GM23338 (cell line): ENCODE results near the gene C14orf119. TPM values are rescaled to one million over a fixed set of nuclear protein-coding genes. Genes with fewer than 3 reads are reported as not detected.

Experiments
- ATAC-seq: fragments of 200-7000 bp; cut with Tn5 transposase; 3 replicates; pipeline ENCODE4 v1.9.1; 2020
- DNase-seq: peaks from one replicate; pipeline ENCODE4 v3.0.0-alpha.2; 2015; ENCODE audit warnings: low spot score
- H2AFZ ChIP-seq: fragments of 200-600 bp; sonication (generic); 2 replicates; pipeline ENCODE4 v1.8.0; 2016; ENCODE audit warnings: antibody characterized with exemption, mild to moderate bottlenecking, moderate library complexity
- H3F3A ChIP-seq: fragments of 200-600 bp; sonication (generic); replicated peaks from 2 replicates; pipeline ENCODE4 v1.8.0; 2017; ENCODE audit warnings: antibody characterized with exemption, mixed run types, low read depth
- H3K27ac ChIP-seq: fragments of 200-600 bp; sonication (generic); 2 replicates; pipeline ENCODE4 v1.6.1; 2016; ENCODE audit warnings: low read depth
- H3K27me3 ChIP-seq: fragments of 200-600 bp; sonication (generic); 2 replicates; pipeline ENCODE4 v1.8.0; 2016; ENCODE audit warnings: mild to moderate bottlenecking, mixed run types, moderate library complexity; ENCODE audit not compliant: insufficient read depth
- H3K36me3 ChIP-seq: fragments of 200-600 bp; sonication (generic); 2 replicates; pipeline ENCODE4 v1.8.0; 2016; ENCODE audit warnings: mild to moderate bottlenecking; ENCODE audit not compliant: insufficient read depth
- H3K4me1 ChIP-seq: fragments of 200-600 bp; sonication (generic); 2 replicates; pipeline ENCODE4 v1.8.0; 2016; ENCODE audit warnings: mild to moderate bottlenecking, moderate library complexity; ENCODE audit not compliant: insufficient read depth
- H3K4me2 ChIP-seq: fragments of 200-600 bp; sonication (generic); 2 replicates; pipeline ENCODE4 v1.7.1; 2017; ENCODE audit warnings: mixed run types
- H3K4me3 ChIP-seq: fragments of 200-600 bp; sonication (generic); 2 replicates; pipeline ENCODE4 v1.6.1; 2016; ENCODE audit warnings: mixed run types
- H3K79me2 ChIP-seq: fragments of 200-600 bp; sonication (generic); replicated peaks from 2 replicates; pipeline ENCODE4 v1.8.0; 2017; ENCODE audit warnings: mild to moderate bottlenecking; ENCODE audit not compliant: insufficient read depth
- H3K9me2 ChIP-seq: fragments of 200-600 bp; sonication (generic); 2 replicates; pipeline ENCODE4 v1.8.0; 2017; ENCODE audit not compliant: insufficient read depth
- H4K20me1 ChIP-seq: fragments of 200-600 bp; sonication (generic); replicated peaks from 2 replicates; pipeline ENCODE4 v1.8.0; 2017; ENCODE audit warnings: mild to moderate bottlenecking; ENCODE audit not compliant: insufficient read depth
- H3K27ac Mint-ChIP-seq: 2 replicates; pipeline ENCODE4 v1.8.0; 2020; ENCODE audit warnings: inconsistent platforms, mild to moderate bottlenecking, moderate library complexity, mixed read lengths
- H3K27me3 Mint-ChIP-seq: 3 replicates; pipeline ENCODE4 v1.8.0; 2022; ENCODE audit warnings: low read depth, mild to moderate bottlenecking, moderate library complexity, mixed read lengths, inconsistent platforms; ENCODE audit not compliant: insufficient read depth, poor library complexity
- H3K36me3 Mint-ChIP-seq: 3 replicates; pipeline ENCODE4 v1.8.0; 2021; ENCODE audit warnings: low read depth, mild to moderate bottlenecking, inconsistent platforms, moderate library complexity, mixed read lengths
- H3K4me1 Mint-ChIP-seq: 3 replicates; pipeline ENCODE4 v1.8.0; 2020; ENCODE audit warnings: mild to moderate bottlenecking, inconsistent platforms, mixed read lengths
- H3K4me3 Mint-ChIP-seq: 3 replicates; pipeline ENCODE4 v1.8.0; 2021; ENCODE audit warnings: moderate library complexity, mild to moderate bottlenecking, inconsistent platforms, mixed read lengths
- H3K9me3 Mint-ChIP-seq: 3 replicates; pipeline ENCODE4 v1.8.0; 2020; ENCODE audit warnings: moderate library complexity, mild to moderate bottlenecking, inconsistent platforms, mixed read lengths
- CREB1 ChIP-seq: fragments of 250-450 bp; sonication (Bioruptor Pico); IDR thresholded peaks from 2 replicates; pipeline ENCODE4 v1.5.0; 2020; ENCODE audit warnings: low read depth, mild to moderate bottlenecking, moderate library complexity
- CTCF ChIP-seq, 2 experiments: fragments of 200-600 bp in 1 of 2; sonication (generic) in 1 of 2; conservative IDR thresholded peaks; 2 replicates each; pipeline versions ENCODE4 v1.5.1 to v1.6.1; 2016 to 2017; ENCODE audit warnings: antibody characterized with exemption in 2 of 2, low read depth in 2 of 2, mild to moderate bottlenecking in 2 of 2, moderate library complexity in 1 of 2
- ETS1 ChIP-seq: IDR thresholded peaks from 2 replicates; pipeline ENCODE4 v1.6.1; 2016; ENCODE audit warnings: antibody characterized with exemption
- EZH2 ChIP-seq: fragments of 200-600 bp; sonication (generic); IDR thresholded peaks from one replicate; pipeline ENCODE4 v1.8.0; 2017; ENCODE audit warnings: antibody characterized with exemption, mild to moderate bottlenecking, low read depth; ENCODE audit not compliant: unreplicated experiment
- EZH2phosphoT487 ChIP-seq: fragments of 200-600 bp; sonication (generic); IDR thresholded peaks from one replicate; pipeline ENCODE4 v1.8.1; 2018; ENCODE audit warnings: antibody characterized with exemption; ENCODE audit not compliant: unreplicated experiment
- NANOG ChIP-seq: IDR thresholded peaks from 2 replicates; pipeline ENCODE4 v1.6.1; 2016; ENCODE audit warnings: antibody characterized with exemption, borderline replicate concordance
- POLR2AphosphoS5 ChIP-seq: IDR thresholded peaks from 2 replicates; pipeline ENCODE4 v1.6.1; 2016; ENCODE audit warnings: antibody characterized with exemption, low read depth
- REST ChIP-seq: IDR thresholded peaks from one replicate; pipeline ENCODE4 v1.6.1; 2018; ENCODE audit warnings: antibody characterized with exemption; ENCODE audit not compliant: unreplicated experiment
- STAT1 ChIP-seq: IDR thresholded peaks from one replicate; pipeline ENCODE4 v1.6.1; 2016; ENCODE audit warnings: antibody characterized with exemption; ENCODE audit not compliant: unreplicated experiment
- ZNF114 ChIP-seq: fragments of 250-450 bp; sonication (Bioruptor Pico); IDR thresholded peaks from 2 replicates; pipeline ENCODE4 v1.5.0; 2020; ENCODE audit warnings: mild to moderate bottlenecking, moderate library complexity
- ZNF331 ChIP-seq: fragments of 250-450 bp; sonication (Bioruptor Pico); IDR thresholded peaks from 2 replicates; pipeline ENCODE4 v1.5.0; 2020; ENCODE audit warnings: low read depth, mild to moderate bottlenecking, moderate library complexity
- polyA plus RNA-seq: library from polyadenylated mRNA; unstranded; fragments of >200 nt; fragmentation: Nextera tagmentation; extraction: Ambion mirVana; gene quantifications from 2 replicates; pipeline ENCODE4 v1.2.1, GENCODE V29; 2016
- total RNA-seq: library from RNA; depleted of rRNA; stranded (reverse); fragments of >200 nt; shearing (Covaris generic); gene quantifications from 2 replicates; pipeline ENCODE4 v1.2.3, GENCODE V29; 2014

C14orf119 gene
- total and polyA plus RNA-seq, 2 experiments from 2014 or later: 49.4 to 118 TPM

- TF ChIP-seq EZH2phosphoT487 (no peak), REST (no peak), NANOG (no peak), CREB1 (no peak), STAT1 (no peak), ZNF114 (CRISPR knock-in tag) (no peak), ETS1 (no peak)
- Mint-ChIP-seq H3K27me3 (peaks cover 11% of the 10 kb centered on the region), H3K36me3 (peaks cover 25% of the 10 kb centered on the region), H3K4me1 (peaks cover 19% of the 10 kb centered on the region), H3K9me3 (no peaks in the 10 kb centered on the region; the same call in 2 of the 3 replicates), H3K4me3 (no peak overlapping the region; the same call in 2 of the 3 replicates), H3K27ac (no peak overlapping the region)
- no peaks in the 10 kb centered on the region for H3K9me2 ChIP-seq
- no peak overlapping the region for H3K4me3 ChIP-seq
- H2AFZ ChIP-seq: no peak overlapping the region
- H3K27me3 ChIP-seq: no peaks in the 10 kb centered on the region
- peaks cover 6% of the 10 kb centered on the region; the same call in 1 of the 2 replicates for H3K4me1 ChIP-seq
- ATAC-seq (no peak), DNase-seq (no peak)
- no peaks in the 10 kb centered on the region for H4K20me1 ChIP-seq
- no peak overlapping the region for H3K27ac ChIP-seq
- no peaks in the 10 kb centered on the region for H3K36me3 ChIP-seq
- H3F3A ChIP-seq: no peaks in the 10 kb centered on the region; the same call in 1 of the 2 replicates
- H3K4me2 ChIP-seq: no peak overlapping the region
- no peaks in the 10 kb centered on the region for H3K79me2 ChIP-seq
These were observed 43.9 kb upstream of the C14orf119 start for GRCh38 chr14:23051141-23052057.

GRCh38 chr14:23052182-23052623 is 43.1 kb upstream of the C14orf119 start:
- H3K4me3 ChIP-seq: no peak overlapping the region
- no peaks in the 10 kb centered on the region for H3K79me2 ChIP-seq
- no peaks in the 10 kb centered on the region; the same call in 2 of the 3 replicates for H3K9me3 Mint-ChIP-seq
- no peak overlapping the region for H3K4me2 ChIP-seq
- TF ChIP-seq CTCF (conservative IDR thresholded peaks at IDR 0.05; ENCODE audit: low read depth in 2 of 2) (peak; percentile 40 to 86), NANOG (no peak), ETS1 (no peak), EZH2 (no peak), ZNF331 (CRISPR knock-in tag) (no peak), STAT1 (no peak), POLR2AphosphoS5 (no peak), CREB1 (no peak)
- peaks cover 4% of the 10 kb centered on the region; the same call in 1 of the 2 replicates for H3K27me3 ChIP-seq
- no peaks in the 10 kb centered on the region for H3K36me3 ChIP-seq
- peaks cover 11% of the 10 kb centered on the region; the same call in 1 of the 2 replicates for H3K4me1 ChIP-seq
- DNase-seq (peak; percentile 61), ATAC-seq (peak; percentile 39)
- H3K36me3 Mint-ChIP-seq: peaks cover 25% of the 10 kb centered on the region
- peaks cover 17% of the 10 kb centered on the region for H3K4me1 Mint-ChIP-seq
- H3K27ac Mint-ChIP-seq: no peak overlapping the region
- H3K4me3 Mint-ChIP-seq: no peak overlapping the region
- H3K27me3 Mint-ChIP-seq: peaks cover 7% of the 10 kb centered on the region
- H3K27ac ChIP-seq: no peak overlapping the region
- H2AFZ ChIP-seq: no peak overlapping the region
- no peaks in the 10 kb centered on the region for H3K9me2 ChIP-seq
- H4K20me1 ChIP-seq: no peaks in the 10 kb centered on the region
- H3F3A ChIP-seq: no peaks in the 10 kb centered on the region; the same call in 1 of the 2 replicates
